Osteoblast (primary cell): ENCODE results near the gene CCDC9. TPM values are rescaled to one million over a fixed set of nuclear protein-coding genes. Genes with fewer than 3 reads are reported as not detected.

Experiments used
- DNase-seq: peaks from one replicate; pipeline ENCODE4 v3.0.0; 2011; ENCODE audit warnings: low spot score, mixed read lengths; ENCODE audit not compliant: insufficient read length; ENCODE audit errors: missing footprints
- H2AFZ ChIP-seq: 2 replicates; pipeline ENCODE4 v1.6.0; 2011; ENCODE audit warnings: mild to moderate bottlenecking, low read length
- H3K27ac ChIP-seq: 2 replicates; pipeline ENCODE4 v1.5.1; 2011; ENCODE audit warnings: mild to moderate bottlenecking, low read depth, low read length, moderate library complexity
- H3K27me3 ChIP-seq: 2 replicates; pipeline ENCODE4 v1.6.0; 2012; ENCODE audit warnings: mild to moderate bottlenecking, control low read depth, inconsistent platforms, low read length, moderate library complexity; ENCODE audit not compliant: insufficient read depth
- H3K36me3 ChIP-seq: 2 replicates; pipeline ENCODE4 v1.5.1; 2011; ENCODE audit warnings: mild to moderate bottlenecking, low read length, control low read depth, moderate library complexity; ENCODE audit not compliant: insufficient read depth
- H3K4me1 ChIP-seq: 2 replicates; pipeline ENCODE4 v1.5.1; 2011; ENCODE audit warnings: mild to moderate bottlenecking, low read length, control low read depth, moderate library complexity; ENCODE audit not compliant: insufficient read depth
- H3K4me2 ChIP-seq: 2 replicates; pipeline ENCODE4 v1.6.0; 2011; ENCODE audit warnings: mild to moderate bottlenecking, low read length; ENCODE audit not compliant: insufficient read depth
- H3K4me3 ChIP-seq: fragments of 200-600 bp; sonication (generic); 3 replicates; pipeline ENCODE4 v1.5.1; 2012; ENCODE audit warnings: mild to moderate bottlenecking, low read length, inconsistent platforms; ENCODE audit not compliant: insufficient read depth
- H3K79me2 ChIP-seq: 2 replicates; pipeline ENCODE4 v1.6.0; 2012; ENCODE audit warnings: mild to moderate bottlenecking, low read length, control low read depth, inconsistent platforms; ENCODE audit not compliant: insufficient read depth
- H3K9me3 ChIP-seq: 2 replicates; pipeline ENCODE4 v1.5.1; 2011; ENCODE audit warnings: low read depth, low read length, control low read depth
- H4K20me1 ChIP-seq: 2 replicates; pipeline ENCODE4 v1.6.0; 2012; ENCODE audit warnings: mild to moderate bottlenecking, low read length, control low read depth; ENCODE audit not compliant: insufficient read depth
- CTCF ChIP-seq: IDR thresholded peaks from 2 replicates; pipeline ENCODE4 v1.5.1; 2011; ENCODE audit warnings: mild to moderate bottlenecking, low read depth, low read length, moderate library complexity; ENCODE audit errors: extremely low read depth
- total RNA-seq: library from RNA; depleted of rRNA; stranded (reverse); fragments of >200 nt; gene quantifications from 2 replicates; pipeline ENCODE4 v1.2.3, GENCODE V29; 2012

CCDC9 gene
- total RNA-seq, 1 donor, result 7.6 TPM

GRCh38 chr19:47309038-47309437 lies 52.7 kb downstream of the CCDC9 start:
- Histone ChIP-seq H3K27ac (no peak overlapping the region), H3K36me3 (no peaks in the 10 kb centered on the region), H3K4me2 (peak overlapping the region; percentile 40), H3K4me1 (peaks cover 13% of the 10 kb centered on the region), H3K27me3 (no peaks in the 10 kb centered on the region), H3K9me3 (no peaks in the 10 kb centered on the region), H3K79me2 (no peaks in the 10 kb centered on the region), H2AFZ (no peak overlapping the region), H3K4me3 (no peak overlapping the region), H4K20me1 (no peaks in the 10 kb centered on the region)
- TF ChIP-seq CTCF, result no peak
- peak; percentile 67 for DNase-seq

DNA sequence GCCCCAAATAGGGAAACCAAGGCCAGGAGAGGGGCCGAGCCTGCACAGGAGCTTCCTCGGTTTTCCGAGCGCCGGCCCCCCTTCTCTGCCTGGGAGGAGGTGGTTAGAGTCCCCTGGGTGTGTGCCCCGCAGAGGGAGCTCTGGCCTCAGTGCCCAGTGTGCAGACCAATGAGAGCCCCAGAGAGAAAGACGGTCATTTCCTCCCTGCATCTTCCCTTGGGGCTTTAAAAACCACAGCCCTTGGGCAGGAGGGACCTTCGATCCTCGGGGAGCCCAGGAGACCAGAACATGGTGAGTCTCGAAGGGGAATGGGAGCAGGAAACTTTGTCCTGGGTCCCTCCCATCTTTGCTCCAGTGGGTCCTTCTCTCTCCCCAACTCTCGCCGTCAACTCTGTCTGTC lies 53.3 kb downstream of the CCDC9 start, which contains the start of gene C5AR1:
Gene C5AR1, plus strand, starts transcription at position 254 of the 400 bp plus-strand sequence. Its CDS starts 35 bp downstream, at position 289.
- TF ChIP-seq CTCF, result no peak
- Histone ChIP-seq H4K20me1 (no peaks in the 10 kb centered on the region), H3K9me3 (no peaks in the 10 kb centered on the region), H3K4me3 (no peak within 1 kb of the TSS), H3K27me3 (no peaks in the 10 kb centered on the region), H3K27ac (no peak within 1 kb of the TSS), H2AFZ (no peak within 1 kb of the TSS), H3K4me1 (peaks cover 13% of the 10 kb centered on the region), H3K36me3 (no peaks in the 10 kb centered on the region), H3K79me2 (no peaks in the 10 kb centered on the region), H3K4me2 (peak within 1 kb of the TSS; percentile 40)
- DNase-seq, result no peak

DNA sequence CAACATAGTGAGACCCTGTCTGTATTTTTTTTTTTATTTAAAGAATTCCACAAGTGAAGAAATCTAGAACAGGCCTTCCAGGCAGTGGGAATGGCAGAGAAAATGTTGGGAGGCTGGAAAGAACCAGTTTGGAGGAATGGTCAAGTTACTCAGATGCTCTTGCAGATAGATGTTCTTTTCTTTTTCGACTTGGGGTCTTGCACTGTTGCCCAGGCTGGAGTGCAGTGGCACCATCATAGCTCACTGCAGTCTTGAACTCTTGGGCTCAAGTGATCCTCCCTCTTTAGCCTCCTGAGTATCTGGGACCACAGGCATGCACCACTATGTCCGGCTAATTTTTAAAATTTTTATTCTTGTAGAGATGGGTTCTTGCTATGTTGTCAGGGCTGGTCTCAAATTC lies 54.0 kb downstream of the CCDC9 start:
- no peaks in the 10 kb centered on the region for H4K20me1 ChIP-seq
- DNase-seq, result no peak
- no peaks in the 10 kb centered on the region for H3K79me2 ChIP-seq
- H3K27ac ChIP-seq, result no peak overlapping the region
- H3K4me3 ChIP-seq, result no peak overlapping the region
- no peak for TF ChIP-seq CTCF
- no peak overlapping the region for H2AFZ ChIP-seq
- no peaks in the 10 kb centered on the region for H3K36me3 ChIP-seq
- H3K4me2 ChIP-seq, result no peak overlapping the region
- no peaks in the 10 kb centered on the region for H3K9me3 ChIP-seq
- H3K4me1 ChIP-seq, result peaks cover 12% of the 10 kb centered on the region
- H3K27me3 ChIP-seq, result no peaks in the 10 kb centered on the region

DNA sequence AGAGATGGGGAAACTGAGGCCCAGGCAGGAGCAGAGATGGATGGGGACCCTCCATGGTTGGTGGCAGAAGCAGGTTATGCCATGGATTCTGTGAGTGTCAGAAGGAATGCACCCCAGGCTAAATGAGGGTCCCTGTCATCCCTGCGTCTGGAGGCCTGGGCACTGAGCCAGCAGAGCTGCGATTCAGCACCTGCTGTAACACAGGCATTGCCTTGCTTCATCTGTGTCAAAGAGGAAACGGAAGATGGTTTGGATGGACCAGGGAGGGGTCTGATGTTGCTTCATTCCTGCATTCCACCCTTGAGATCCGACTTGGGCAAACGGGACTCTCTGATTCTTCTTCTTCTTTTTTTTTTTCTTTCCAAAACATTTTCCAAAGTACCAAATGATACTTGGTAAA lies 54.5 kb downstream of the CCDC9 start:
- Histone ChIP-seq H3K27ac (no peak overlapping the region), H3K4me3 (no peak overlapping the region), H4K20me1 (no peaks in the 10 kb centered on the region), H3K9me3 (no peaks in the 10 kb centered on the region), H3K36me3 (no peaks in the 10 kb centered on the region), H2AFZ (no peak overlapping the region), H3K4me2 (no peak overlapping the region), H3K79me2 (no peaks in the 10 kb centered on the region), H3K27me3 (no peaks in the 10 kb centered on the region), H3K4me1 (peaks cover 14% of the 10 kb centered on the region)
- TF ChIP-seq CTCF, result no peak
- no peak for DNase-seq
